ENCODE measurements around the gene CELA3B.
A peak's percentile ranks its signal among the peaks of the same experiment; 100 is the strongest.
"Not testable (repeated sequence)": the region's sequence is repeated elsewhere in the genome, so short reads cannot be mapped to it uniquely, and the experiment has no call there.

CELA3B gene

DNA sequence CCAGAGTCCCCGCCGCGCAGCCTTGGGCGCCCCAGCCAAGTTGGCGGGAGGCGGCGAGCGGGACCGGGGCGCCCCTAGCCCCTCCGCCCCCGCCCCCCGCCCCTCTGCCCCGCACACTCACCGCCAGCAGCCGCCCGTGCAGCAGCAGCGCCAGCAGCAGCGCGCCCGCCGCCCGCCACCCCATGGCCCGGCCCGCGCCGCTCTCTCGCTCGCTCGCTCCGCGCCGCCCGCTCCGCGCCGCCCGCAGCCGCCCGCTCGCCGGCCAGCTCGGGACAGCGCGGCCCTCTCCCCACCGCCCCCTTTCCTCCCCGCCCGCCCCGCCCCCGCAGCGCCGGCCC, 39.8 kb upstream of the CELA3B start, which contains the start of gene HSPG2:
HSPG2 (minus strand) TSS at position 277 of the 338 bp plus-strand sequence; CDS start at position 184, 93 bp downstream.
- peak within 1 kb of the TSS; percentile 65 for H3K9ac ChIP-seq (ENCODE audit: low read length)
- H3K27me3 ChIP-seq (ENCODE audit: control insufficient read depth, insufficient read depth, low read length): no peaks in the 10 kb centered on the region
- H3K36me3 ChIP-seq (ENCODE audit: control insufficient read depth, low read depth, low read length): no peaks in the 10 kb centered on the region
- peak within 1 kb of the TSS; percentile 71 for H3K4me3 ChIP-seq (ENCODE audit: low read length)
- H3K9me3 ChIP-seq (ENCODE audit: control insufficient read depth, low read depth, low read length): no peaks in the 10 kb centered on the region
- H3K4me1 ChIP-seq (ENCODE audit: control insufficient read depth, low read depth, low read length): peaks cover 31% of the 10 kb centered on the region
- H3K27ac ChIP-seq (ENCODE audit: low read length): peak within 1 kb of the TSS; percentile 18

DNA sequence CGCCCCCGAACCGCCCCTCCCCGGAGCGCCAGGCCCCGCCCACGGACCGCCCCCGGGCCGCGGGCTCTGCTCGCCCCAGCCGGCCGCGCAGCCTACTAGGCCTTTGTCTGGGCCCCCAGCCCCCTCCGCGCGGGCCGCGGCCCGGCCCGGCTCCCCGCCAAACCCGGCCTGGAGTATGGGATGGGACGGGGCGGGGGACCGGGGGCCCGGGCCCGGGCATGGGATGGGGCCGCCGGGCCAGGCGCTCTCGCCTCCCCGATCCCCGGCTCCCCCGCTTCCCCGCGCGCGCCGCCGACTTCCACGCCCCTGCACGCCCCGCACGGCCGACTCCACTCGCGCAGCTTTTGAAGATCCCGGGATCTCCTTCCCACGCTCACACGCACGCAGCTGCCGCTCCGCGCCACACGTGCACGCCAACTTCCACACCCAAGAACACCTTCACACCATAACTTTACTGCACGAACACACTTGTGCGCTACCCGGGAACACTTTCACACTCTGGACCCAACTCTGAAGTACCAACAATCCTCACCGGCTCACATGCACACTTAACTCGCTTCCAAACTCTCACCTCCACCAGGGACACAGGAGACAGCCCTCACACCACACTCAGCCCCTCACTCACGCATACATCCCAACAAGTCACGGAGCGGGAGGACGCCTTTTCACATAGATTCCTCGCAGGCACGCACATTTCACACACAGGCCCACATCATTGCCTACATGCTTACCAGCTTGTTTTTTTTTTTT, 39.3 kb upstream of the CELA3B start:
- Histone ChIP-seq H3K27me3 (ENCODE audit: control insufficient read depth, insufficient read depth, low read length) (no peaks in the 10 kb centered on the region), H3K27ac (ENCODE audit: low read length) (peak overlapping the region; percentile 18), H3K4me3 (ENCODE audit: low read length) (peak overlapping the region; percentile 66), H3K4me1 (ENCODE audit: control insufficient read depth, low read depth, low read length) (peaks cover 25% of the 10 kb centered on the region), H3K9me3 (ENCODE audit: control insufficient read depth, low read depth, low read length) (no peaks in the 10 kb centered on the region), H3K9ac (ENCODE audit: low read length) (peak overlapping the region; percentile 65), H3K36me3 (ENCODE audit: control insufficient read depth, low read depth, low read length) (no peaks in the 10 kb centered on the region)

DNA sequence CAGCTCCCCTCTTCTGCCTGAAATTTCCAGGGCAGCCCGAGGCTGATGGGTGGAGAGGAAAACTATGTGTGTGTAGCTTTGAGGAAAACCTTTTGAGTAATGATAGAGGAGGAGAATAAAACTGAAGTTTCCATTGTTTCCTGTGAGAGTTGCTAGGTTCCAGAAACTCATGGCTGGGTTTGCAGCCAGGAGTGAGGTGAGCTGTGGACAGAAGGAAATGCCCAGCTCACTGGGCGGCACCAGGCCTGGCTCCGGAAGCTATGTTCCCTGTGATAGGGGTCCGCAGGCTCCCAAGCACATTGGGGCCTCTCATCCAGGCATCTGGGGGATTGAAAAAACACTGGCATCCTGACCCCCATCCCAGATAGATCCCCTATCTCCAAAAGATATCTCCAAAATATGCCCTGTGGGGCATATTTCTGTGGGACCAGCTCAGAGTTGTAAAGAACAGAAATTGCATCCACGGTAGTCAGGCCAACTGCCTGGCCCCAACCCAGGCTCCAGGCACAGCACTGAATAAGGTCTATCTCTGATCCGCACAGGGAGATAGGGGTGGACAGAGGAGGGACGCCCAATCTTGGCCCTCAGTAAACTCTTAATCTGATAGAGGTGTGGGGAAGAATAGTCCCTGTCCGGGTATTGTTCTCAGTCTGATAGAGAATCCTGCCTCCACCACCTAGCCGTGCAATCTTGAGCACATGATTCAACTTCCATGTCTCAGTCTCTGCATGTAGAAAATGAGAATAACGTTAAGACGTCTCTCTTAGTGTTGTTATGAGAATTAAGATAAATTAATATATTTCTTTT, 37.9 kb upstream of the CELA3B start:
- Histone ChIP-seq H3K4me1 (ENCODE audit: control insufficient read depth, low read depth, low read length) (peaks cover 21% of the 10 kb centered on the region), H3K36me3 (ENCODE audit: control insufficient read depth, low read depth, low read length) (no peaks in the 10 kb centered on the region), H3K9ac (ENCODE audit: low read length) (no peak overlapping the region), H3K9me3 (ENCODE audit: control insufficient read depth, low read depth, low read length) (no peaks in the 10 kb centered on the region), H3K4me3 (ENCODE audit: low read length) (no peak overlapping the region), H3K27me3 (ENCODE audit: control insufficient read depth, insufficient read depth, low read length) (no peaks in the 10 kb centered on the region), H3K27ac (ENCODE audit: low read length) (no peak overlapping the region)

DNA sequence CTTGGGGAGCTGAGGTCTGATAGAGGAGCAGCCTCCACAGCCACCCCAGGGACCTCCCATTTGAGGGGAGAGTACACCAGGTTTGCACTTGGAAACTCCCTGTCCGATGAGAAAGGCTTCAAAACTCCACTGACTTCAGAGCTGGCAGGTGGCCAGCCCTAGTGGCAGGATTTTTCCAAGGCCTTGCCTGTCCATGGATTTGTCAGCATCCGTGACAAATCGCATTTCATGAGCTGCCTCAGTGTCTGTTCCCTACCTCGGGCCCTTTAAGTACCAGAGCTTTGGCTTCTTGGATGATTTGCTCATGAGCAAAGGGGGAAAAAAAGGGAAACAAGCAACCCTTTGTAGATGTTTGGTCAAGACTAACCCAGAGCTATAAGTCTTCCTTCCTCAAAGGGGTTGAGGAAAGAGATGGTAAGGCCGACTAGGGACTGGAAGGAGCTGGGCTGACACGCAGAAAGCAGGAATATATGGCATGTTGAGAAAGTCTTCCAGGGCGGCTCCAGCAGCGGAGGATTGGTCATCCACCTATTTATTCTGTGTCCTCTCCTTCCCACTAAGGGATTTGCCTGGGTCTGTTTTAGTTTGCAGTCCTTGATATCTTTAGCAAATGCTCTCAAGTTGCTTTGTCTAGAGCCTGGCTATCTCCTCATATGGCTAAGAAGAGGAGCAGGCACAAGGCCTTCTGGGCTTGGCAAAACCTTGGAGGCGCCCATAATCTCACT, 37.0 kb upstream of the CELA3B start:
- Histone ChIP-seq H3K4me3 (ENCODE audit: low read length) (no peak overlapping the region), H3K9me3 (ENCODE audit: control insufficient read depth, low read depth, low read length) (no peaks in the 10 kb centered on the region), H3K27ac (ENCODE audit: low read length) (no peak overlapping the region), H3K36me3 (ENCODE audit: control insufficient read depth, low read depth, low read length) (no peaks in the 10 kb centered on the region), H3K4me1 (ENCODE audit: control insufficient read depth, low read depth, low read length) (peaks cover 26% of the 10 kb centered on the region), H3K9ac (ENCODE audit: low read length) (no peak overlapping the region), H3K27me3 (ENCODE audit: control insufficient read depth, insufficient read depth, low read length) (no peaks in the 10 kb centered on the region)

DNA sequence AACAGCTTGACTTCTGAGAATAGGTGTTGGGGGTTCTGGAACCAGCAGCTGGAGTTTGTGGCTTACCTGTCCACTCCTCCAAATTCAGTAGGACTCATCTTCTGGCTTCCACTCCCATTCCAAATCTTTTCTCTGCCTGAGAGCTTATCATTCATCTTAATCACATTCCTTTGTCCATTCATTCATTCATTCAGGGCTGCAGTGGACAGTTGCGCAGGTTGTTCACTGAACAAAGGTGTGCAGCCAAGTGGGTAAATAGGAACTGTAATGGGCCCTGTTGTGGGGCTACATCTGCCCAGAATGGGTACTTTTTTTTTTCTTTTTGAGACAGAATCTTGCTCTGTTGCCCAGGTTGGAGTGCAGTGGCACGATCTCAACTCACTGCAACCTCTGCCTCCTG, 36.3 kb upstream of the CELA3B start:
- Histone ChIP-seq H3K27ac (ENCODE audit: low read length) (no peak overlapping the region), H3K4me1 (ENCODE audit: control insufficient read depth, low read depth, low read length) (peaks cover 26% of the 10 kb centered on the region), H3K27me3 (ENCODE audit: control insufficient read depth, insufficient read depth, low read length) (no peaks in the 10 kb centered on the region), H3K9me3 (ENCODE audit: control insufficient read depth, low read depth, low read length) (no peaks in the 10 kb centered on the region), H3K36me3 (ENCODE audit: control insufficient read depth, low read depth, low read length) (no peaks in the 10 kb centered on the region), H3K9ac (ENCODE audit: low read length) (no peak overlapping the region), H3K4me3 (ENCODE audit: low read length) (no peak overlapping the region)

DNA sequence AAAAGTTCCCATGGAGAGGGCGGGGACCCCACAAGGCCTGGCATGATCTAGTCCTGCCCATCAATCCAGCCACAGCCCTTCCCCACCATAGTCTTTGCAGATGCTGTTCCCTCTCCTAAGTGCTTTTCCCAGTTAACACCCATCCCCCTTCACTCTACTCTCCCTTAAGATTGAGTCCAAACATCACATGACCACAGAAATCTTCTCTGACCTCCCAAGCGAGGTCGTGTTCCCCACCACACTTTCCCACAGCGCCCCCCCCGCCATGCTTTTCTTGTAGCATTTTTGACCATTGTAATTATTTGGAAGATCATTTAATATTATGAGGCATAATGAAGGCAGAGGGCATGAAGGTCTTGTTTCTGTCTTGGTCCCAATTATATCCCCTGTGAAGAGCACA, 35.5 kb upstream of the CELA3B start:
- H3K27me3 ChIP-seq (ENCODE audit: control insufficient read depth, insufficient read depth, low read length): no peaks in the 10 kb centered on the region
- no peak overlapping the region for H3K9ac ChIP-seq (ENCODE audit: low read length)
- peaks cover 21% of the 10 kb centered on the region for H3K4me1 ChIP-seq (ENCODE audit: control insufficient read depth, low read depth, low read length)
- no peak overlapping the region for H3K27ac ChIP-seq (ENCODE audit: low read length)
- no peaks in the 10 kb centered on the region for H3K9me3 ChIP-seq (ENCODE audit: control insufficient read depth, low read depth, low read length)
- no peak overlapping the region for H3K4me3 ChIP-seq (ENCODE audit: low read length)
- H3K36me3 ChIP-seq (ENCODE audit: control insufficient read depth, low read depth, low read length): no peaks in the 10 kb centered on the region

DNA sequence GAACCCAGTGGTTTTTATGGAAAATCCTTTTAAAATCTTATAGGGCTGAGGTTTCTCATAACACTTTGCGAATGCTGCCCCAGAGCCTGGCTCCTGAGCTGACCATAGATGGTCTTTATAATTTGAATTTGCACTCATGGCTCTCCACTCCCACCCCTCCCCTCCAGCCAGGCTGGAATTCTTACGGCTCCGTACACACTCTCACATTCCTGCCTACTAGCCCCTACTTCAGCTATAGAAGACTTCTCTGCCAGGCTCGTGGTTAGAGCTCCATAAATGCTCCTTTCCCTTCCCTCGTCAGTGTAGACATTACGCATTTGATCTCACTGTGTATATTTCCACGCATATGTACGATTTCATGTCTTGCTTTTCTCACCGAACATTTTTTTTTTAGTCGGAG, 34.4 kb upstream of the CELA3B start:
- Histone ChIP-seq H3K4me3 (ENCODE audit: low read length) (no peak overlapping the region), H3K36me3 (ENCODE audit: control insufficient read depth, low read depth, low read length) (no peaks in the 10 kb centered on the region), H3K9me3 (ENCODE audit: control insufficient read depth, low read depth, low read length) (no peaks in the 10 kb centered on the region), H3K27me3 (ENCODE audit: control insufficient read depth, insufficient read depth, low read length) (no peaks in the 10 kb centered on the region), H3K4me1 (ENCODE audit: control insufficient read depth, low read depth, low read length) (peaks cover 18% of the 10 kb centered on the region), H3K27ac (ENCODE audit: low read length) (no peak overlapping the region), H3K9ac (ENCODE audit: low read length) (no peak overlapping the region)

DNA sequence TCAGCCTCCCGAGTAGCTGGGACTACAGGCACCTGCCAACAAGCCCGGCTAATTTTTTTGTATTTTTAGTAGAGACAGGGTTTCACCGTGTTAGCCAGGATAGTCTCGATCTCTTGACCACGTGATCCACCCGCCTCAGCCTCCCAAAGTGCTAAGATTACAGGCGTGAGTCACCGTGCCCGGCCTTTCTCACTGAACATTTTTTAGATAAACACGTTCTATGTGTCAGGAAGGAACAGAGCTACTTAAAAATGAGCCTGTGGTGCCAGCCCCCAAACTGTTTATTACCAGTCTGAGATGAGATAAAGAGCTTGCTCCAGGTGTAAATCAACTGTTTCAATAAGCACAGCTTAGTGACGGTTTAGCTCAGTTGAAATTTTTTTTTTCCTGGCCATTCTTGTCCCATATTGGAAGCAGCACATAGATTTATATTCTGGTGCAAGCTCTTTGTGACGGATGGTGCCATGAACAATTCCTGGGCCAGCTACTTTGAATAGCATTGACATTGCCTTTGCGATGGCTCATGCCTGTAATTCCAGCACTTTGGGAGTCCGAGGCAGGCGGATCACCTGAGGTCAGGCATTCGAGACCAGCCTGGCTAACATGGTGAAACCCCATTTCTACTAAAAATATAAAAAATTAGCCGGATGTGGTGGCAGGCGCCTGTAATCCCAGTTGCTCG, 33.7 kb upstream of the CELA3B start:
- H3K27me3 ChIP-seq (ENCODE audit: control insufficient read depth, insufficient read depth, low read length); H3K9me3 ChIP-seq (ENCODE audit: control insufficient read depth, low read depth, low read length); H3K4me3 ChIP-seq (ENCODE audit: low read length); H3K9ac ChIP-seq (ENCODE audit: low read length); H3K27ac ChIP-seq (ENCODE audit: low read length); H3K36me3 ChIP-seq (ENCODE audit: control insufficient read depth, low read depth, low read length): not testable (repeated sequence)
- H3K4me1 ChIP-seq (ENCODE audit: control insufficient read depth, low read depth, low read length): peaks cover 14% of the 10 kb centered on the region

DNA sequence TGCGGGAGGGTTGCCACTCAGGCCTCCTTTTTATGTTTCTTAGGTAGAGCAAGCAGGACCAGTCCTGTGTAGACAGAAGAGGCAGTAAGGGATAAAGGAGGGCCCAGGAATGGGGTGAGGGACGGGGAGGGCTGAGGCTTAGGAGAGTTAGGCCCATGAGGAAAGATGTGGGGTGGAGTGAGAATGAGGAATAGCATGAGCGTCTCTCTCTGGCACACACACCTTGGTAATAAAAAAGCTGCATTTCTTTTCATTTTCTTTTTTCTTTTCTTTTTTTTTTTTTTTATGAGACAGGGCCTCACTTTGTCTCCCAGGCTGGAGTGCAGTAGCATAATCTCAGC, 32.1 kb upstream of the CELA3B start:
- Histone ChIP-seq H3K4me1 (ENCODE audit: control insufficient read depth, low read depth, low read length) (peaks cover 14% of the 10 kb centered on the region), H3K9me3 (ENCODE audit: control insufficient read depth, low read depth, low read length) (no peaks in the 10 kb centered on the region), H3K9ac (ENCODE audit: low read length) (peak overlapping the region; percentile 74), H3K27me3 (ENCODE audit: control insufficient read depth, insufficient read depth, low read length) (no peaks in the 10 kb centered on the region), H3K27ac (ENCODE audit: low read length) (peak overlapping the region; percentile 82), H3K36me3 (ENCODE audit: control insufficient read depth, low read depth, low read length) (no peaks in the 10 kb centered on the region), H3K4me3 (ENCODE audit: low read length) (peak overlapping the region; percentile 5)

DNA sequence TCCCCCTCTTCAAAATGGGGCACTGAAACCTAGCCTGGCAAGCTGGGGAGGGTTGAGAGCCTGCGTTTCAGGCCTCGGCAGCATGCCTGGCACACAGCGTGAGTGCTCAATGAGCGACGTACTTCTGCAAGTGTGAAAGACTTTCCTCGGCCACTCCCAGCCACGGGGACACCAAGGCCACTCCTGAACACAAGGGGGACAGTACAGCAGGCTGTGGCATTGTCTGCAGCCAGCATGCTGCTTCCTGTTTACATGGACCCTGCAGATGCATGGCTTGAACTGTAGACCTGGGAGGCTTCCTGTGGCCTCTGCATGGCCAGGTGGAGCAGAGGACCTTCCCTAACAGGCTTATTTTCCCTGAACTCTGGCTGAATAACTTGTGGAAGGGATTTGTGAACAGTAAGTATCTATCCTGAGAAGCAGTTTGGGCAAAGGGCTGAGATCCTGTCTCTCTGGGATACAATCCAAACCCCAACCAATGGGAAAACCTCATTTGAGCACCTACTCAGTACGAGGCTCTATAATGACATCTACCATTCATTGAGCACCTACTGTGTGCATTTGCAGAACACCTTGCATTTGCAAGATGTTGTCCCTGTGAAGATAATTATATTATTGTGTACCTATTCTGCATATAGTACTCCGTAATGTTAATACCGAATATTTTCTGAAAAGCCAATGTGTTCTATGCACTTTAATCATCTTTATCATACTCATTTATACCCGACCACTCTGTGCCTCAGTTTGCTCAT, 29.8 kb upstream of the CELA3B start:
- Histone ChIP-seq H3K36me3 (ENCODE audit: control insufficient read depth, low read depth, low read length) (no peaks in the 10 kb centered on the region), H3K4me1 (ENCODE audit: control insufficient read depth, low read depth, low read length) (peaks cover 14% of the 10 kb centered on the region), H3K9ac (ENCODE audit: low read length) (no peak overlapping the region), H3K4me3 (ENCODE audit: low read length) (no peak overlapping the region), H3K9me3 (ENCODE audit: control insufficient read depth, low read depth, low read length) (no peaks in the 10 kb centered on the region), H3K27me3 (ENCODE audit: control insufficient read depth, insufficient read depth, low read length) (no peaks in the 10 kb centered on the region), H3K27ac (ENCODE audit: low read length) (no peak overlapping the region)

DNA sequence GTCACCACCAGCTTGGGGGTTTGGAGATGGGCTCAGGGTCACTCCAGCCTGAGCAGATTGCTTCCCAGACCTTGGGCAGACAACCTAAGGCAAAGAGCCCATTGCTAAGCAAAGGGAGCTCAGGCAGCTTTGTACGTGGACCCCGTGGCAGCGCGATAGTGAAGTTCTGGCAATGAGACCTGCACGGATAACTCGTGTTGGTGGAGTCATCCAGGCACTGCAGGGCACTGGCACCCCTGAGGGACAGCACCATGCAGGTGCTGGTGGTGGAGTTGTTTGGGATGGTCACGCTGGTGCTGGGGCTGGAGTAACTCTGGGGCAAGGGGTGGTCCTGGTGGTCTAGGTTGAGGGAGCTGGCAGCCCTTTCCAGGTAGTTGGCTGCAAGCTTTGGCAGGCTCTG, 26.1 kb upstream of the CELA3B start:
- H3K9me3 ChIP-seq (ENCODE audit: control insufficient read depth, low read depth, low read length): no peaks in the 10 kb centered on the region
- H3K27me3 ChIP-seq (ENCODE audit: control insufficient read depth, insufficient read depth, low read length): no peaks in the 10 kb centered on the region
- no peak overlapping the region for H3K9ac ChIP-seq (ENCODE audit: low read length)
- H3K27ac ChIP-seq (ENCODE audit: low read length): no peak overlapping the region
- no peaks in the 10 kb centered on the region for H3K36me3 ChIP-seq (ENCODE audit: control insufficient read depth, low read depth, low read length)
- peaks cover 3% of the 10 kb centered on the region for H3K4me1 ChIP-seq (ENCODE audit: control insufficient read depth, low read depth, low read length)
- H3K4me3 ChIP-seq (ENCODE audit: low read length): no peak overlapping the region
